HG03159 (cell line): Measurements from ENCODE around the gene CCNY.

ENCODE experiments used
- ATAC-seq: cut with Tn5 transposase; IDR thresholded peaks from one replicate; pipeline ENCODE4 v1.9.1; 2021; ENCODE audit warnings: mild to moderate bottlenecking, moderate library complexity; ENCODE audit not compliant: unreplicated experiment

The CCNY gene

DNA sequence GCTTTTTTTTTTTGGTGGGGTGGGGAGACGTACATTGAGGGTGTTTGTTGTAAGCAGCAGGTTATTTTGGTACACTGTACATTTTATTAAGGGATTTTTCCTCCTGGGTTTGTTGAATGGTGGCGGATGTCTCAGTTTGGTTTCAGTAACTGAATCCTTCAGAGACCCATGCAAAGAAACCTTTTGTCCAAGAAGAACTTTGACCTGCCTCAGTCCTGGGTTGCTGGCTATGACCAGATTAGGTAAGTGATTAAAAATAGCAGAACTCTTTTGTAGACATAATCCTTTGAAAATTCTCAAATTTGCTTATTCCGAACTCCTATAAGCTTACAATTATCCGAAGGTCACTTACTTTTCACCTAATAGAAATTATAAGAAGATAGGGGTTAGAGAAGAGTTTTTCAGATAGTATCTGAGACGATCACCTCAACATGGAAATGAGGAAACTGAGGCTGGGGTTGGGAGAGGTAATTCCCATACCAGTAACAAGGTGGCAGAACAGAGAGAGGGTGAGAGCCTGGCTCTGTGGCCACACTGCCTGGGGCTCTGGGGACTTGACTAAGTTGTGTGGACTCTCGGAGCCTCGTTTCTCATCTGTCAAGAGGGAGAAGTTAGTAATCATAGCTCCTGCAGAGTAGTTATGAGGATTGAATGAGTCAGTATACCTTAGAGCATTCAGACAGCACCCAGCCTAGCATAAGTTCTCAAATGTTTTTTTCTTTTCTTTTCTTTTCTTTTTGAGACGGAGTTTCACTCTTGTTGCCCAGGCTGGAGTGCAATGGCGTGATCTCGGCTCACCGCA, 87.4 kb downstream of the CCNY start:
- no peak for ATAC-seq

DNA sequence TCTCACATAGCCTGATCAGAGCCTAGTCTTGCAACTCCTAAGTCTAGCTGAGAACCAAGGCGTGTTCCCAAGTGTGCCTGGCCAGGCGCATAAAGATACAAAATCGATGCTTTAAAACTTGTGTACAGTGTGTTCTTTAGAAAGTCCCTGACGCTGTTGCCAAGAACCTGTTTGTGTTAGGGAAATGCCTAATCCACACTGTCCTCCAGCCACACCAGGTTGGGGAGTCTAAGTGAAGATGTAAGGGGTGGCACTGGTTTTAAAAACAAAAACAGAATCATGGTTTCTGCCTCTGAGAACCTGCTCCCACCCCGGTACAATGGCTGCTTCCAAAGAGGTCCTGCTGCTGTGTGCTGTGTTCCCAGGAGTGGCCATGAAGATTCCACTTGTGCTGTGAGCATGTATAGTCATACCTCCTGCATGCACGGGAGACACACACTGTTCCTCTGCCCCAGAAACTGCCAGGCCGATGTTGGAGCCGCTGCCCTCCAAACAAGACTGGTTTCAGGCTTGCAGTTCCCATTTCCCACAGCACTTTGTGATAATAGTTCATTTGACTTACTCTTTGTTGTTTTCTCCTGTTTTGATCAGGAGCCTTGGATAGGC, 88.5 kb downstream of the CCNY start:
- ATAC-seq, result no peak

DNA sequence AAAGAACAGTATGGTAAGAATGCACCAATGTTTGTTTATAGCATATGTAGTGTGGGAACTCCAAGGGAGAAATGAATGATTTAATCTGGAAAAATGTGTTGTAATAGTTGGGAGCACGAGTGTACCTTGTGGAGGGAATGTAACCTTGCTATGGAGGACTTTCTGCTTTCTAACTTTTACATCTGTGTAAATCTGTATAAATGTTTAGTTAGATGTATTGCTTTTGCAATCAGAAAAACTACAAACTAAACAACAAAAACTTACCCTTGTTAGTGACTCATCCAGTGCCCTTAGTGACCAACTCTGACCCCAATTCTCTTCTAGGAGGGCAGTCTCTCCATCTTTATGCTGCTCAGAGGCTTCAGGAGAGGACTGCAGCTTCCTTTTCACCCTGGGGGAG, 89.3 kb downstream of the CCNY start:
- no peak for ATAC-seq

GRCh38 chr10:35426657-35427056, 90.3 kb downstream of the CCNY start:
- no peak for ATAC-seq

DNA sequence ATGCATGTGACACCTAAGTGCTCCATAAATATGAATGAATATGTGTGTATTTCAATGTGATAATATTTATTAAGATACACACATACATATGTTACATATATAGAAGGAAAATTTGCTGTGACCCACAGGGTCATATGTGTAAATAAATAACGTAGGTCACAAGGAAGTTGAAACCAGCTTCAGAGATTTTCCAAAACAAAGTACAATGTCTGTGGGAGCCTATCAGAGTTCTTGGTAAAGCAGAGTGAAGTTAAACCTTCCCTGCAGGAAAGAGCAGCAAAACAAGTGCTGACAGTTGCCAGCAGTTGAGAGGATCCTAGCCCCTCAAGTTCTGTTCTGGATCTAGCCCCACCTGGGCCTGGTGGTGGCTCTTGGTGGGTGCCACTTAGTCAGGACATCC, 91.2 kb downstream of the CCNY start:
- no peak for ATAC-seq

- ATAC-seq, result no peak
Observed at GRCh38 chr10:35428521-35428920, 92.2 kb downstream of the CCNY start.

DNA sequence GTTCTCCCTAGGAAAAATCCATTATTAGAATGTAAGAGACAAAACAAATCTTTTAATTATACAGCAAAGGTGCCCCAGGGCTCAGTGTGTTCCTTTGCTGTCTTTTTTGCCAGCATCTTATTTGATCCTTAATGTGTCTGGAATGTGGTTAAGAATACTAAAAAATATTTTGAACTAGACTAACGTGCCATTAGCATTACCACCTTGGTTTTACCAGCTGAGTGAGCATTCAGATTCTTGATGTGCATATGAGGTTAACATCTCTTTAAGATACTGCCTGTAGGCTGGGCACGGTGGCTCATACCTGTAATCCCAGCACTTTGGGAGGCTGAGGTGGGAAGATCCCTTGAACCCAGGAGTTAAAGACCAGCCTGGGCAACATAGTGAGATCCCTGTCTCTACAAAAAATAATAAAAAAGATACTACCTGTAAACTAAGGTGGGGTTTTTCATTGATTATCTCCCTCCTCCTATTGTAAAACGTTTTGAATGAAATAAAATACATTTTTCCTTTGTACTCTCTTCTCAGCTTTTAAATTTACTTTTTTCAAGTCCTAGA, 96.6 kb downstream of the CCNY start:
- no peak for ATAC-seq

DNA sequence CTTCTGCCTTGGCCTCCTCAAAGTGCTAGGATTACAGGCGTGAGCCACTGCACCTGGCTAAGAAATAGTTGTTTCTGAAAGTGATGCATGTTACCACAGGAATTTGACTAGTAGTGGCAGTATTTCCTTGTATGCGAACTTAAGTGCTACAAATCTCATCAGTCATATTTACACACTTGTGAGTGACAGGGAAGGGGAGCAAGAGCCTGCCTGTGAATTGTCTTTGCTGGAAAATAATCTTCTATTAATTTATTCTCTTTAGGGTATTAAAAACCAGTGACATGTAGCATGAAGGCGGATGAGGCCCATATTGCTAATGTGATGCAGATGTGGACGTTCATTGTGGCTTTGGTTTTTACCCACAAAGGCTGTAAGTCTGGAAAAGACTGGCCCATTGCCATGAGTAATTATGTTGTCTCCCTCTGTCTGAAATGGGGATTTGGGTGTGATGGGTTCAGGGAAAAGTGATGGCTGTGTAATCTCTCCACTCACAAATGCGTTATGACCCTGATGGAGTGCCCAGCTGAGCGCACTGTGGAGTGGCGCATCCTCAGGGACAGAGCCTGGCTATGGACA, 97.6 kb downstream of the CCNY start:
- no peak for ATAC-seq

- ATAC-seq, result no peak
Observed at GRCh38 chr10:35434533-35434932, 98.2 kb downstream of the CCNY start.

- no peak for ATAC-seq
Observed at GRCh38 chr10:35435824-35436223, 99.5 kb downstream of the CCNY start.

GRCh38 chr10:35437829-35438228, 101.5 kb downstream of the CCNY start:
- ATAC-seq, result no peak

DNA sequence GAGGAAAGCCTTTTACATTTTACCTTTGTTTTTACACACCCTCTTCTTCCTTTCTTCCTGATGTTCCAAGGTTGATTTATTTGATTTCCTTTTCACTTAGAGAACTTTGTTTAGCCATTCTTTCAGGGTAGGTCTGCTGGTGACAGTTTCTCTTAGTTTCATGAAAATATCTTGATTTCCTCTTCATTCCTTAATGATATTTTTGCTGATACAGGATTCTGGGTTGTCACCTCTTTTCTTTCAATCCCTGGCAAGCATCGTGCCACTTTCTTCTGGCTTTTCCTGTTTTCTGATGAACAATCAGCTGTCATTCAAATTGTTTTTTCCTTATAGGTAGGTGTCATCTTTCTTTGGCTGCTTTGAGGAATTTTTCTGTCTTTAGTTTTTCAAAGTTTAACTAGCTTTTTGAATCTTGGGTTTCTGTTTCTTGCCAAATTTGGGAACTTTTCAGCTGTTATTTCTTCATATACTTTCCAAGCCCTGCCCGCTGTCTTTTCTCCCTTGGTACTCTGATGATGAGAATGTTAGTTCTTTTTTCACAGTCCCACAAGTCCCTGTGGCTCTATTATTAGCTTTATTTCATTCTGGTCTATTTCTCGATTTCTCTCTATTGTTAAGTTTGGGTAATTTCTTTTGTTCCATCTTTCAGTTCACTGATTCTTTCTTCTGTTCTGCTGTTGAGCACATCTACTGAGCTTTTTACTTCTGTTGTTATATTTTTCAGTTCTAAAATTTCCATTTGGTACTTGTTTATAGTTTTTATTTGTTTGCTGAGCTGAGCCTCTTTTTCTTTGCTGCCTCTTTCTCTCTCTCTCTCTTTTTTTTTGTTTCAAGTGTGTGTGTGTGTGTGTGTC, 102.6 kb downstream of the CCNY start:
- no peak for ATAC-seq

- no peak for ATAC-seq
Observed at GRCh38 chr10:35440016-35440415, 103.7 kb downstream of the CCNY start.

DNA sequence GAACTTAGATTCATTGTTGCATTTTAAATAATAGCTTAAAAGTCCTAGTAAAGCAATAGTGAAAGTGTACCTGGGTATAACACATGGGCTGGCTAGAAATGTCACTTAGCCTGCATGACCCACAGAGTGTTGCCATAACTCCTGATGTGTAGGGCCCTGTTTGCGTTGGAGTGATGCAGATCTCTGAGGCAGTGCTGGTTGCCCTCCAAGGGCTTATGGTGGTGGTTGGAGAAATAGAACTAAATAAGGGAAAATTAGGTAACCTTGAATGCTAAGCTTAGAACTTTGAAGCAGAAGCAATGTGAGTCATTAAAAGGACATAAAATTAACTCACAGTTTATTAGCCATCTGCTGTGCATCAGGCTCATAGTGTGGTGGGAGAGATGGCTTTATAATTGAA, 105.7 kb downstream of the CCNY start:
- no peak for ATAC-seq

DNA sequence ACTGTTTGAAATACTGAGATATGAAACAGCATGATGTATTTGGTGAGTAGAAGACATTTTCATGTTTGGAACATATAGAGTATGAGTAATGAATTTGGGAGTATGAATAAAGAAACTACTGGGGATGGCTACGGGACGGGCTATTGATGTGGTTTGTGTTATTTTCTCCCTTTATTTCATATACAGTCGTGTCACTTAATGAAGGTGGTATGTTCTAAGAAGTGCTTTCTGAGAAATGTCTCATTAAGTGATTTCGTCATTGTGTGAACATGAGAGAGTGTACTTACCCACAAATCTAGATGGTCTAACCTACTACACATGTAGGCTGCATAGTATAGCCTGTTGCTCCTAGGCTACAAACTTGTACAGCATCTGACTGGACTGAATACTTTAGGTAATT, 106.3 kb downstream of the CCNY start:
- no peak for ATAC-seq

GRCh38 chr10:35443858-35444257, 107.5 kb downstream of the CCNY start:
- no peak for ATAC-seq

DNA sequence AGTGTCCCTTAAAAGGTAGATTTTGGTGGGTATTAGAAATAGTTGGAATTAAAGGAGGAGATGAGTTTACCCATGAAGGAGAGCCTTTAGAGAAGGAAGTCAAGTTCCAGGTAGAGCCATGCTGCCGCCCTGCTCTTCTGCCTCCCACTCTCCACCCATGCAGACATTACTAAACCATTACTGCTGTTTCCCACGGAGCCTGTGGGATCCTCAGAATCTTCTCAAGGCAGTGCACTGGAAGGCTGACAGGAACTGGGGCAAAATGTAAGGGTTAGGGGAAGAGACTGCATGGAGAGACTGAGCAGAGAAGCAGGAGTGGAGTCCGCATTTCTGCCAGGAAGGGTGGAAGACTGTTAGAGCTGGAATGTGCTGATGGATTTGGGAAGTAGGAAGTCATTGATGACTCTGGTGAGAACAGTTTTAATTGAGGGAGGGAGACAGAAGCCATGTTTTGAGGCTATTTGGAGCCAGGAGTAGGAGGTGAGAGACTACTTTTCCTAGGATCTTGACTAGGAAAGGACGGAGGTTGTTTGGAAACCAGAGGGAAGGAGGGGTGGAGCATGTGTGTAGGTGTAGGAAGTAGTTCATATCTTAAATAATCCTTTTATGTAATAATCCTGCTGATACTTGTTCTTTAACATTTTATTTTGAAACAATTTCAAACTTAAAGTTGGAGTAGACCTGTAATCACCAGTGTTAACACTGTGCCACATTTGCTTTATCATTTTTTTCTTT, 109.0 kb downstream of the CCNY start:
- ATAC-seq, result no peak

- ATAC-seq, result no peak
Observed at GRCh38 chr10:35446439-35446838, 110.1 kb downstream of the CCNY start.

DNA sequence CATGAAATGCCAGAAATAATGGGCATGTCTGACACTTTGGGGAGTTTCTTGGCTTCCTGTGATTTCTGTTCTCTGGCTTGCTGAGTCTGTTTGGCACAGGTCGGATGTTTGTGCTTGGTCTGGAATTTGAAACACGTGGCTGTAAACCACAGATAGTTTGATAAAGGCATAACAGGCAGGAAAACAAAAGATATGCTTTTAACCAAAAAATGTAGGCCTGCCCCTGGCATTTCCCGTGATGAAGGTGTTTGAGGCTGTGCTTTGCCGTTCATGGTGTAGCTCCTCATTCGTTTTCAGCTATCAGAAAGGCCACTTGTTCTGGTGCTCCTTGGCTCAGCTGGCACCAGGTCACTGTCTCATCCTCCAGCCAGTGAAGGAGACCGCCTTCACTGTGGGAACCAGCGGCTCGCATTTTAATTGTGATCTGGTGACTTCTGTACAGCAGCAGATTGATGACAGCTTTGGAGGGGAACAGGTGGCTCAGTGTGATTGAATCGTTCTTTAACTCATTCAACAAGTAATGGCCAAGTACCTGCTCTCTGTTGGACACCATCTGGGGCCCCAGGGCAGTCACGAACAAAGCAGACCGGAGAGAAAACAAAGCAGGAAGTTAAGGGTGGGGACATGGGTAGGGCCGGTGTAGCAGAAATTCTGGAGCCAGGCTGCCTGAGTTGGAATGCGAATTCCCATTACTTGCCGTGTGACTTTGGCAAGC, 111.5 kb downstream of the CCNY start:
- ATAC-seq, result no peak
